Brain pericyte (primary cell): ENCODE measurements around the gene TMA7.
"Not testable (repeated sequence)": the region's sequence is repeated elsewhere in the genome, so short reads cannot be mapped to it uniquely, and the experiment has no call there.

Experiments used
- DNase-seq: peaks from one replicate; pipeline ENCODE4 v3.0.0-alpha.2; 2012; ENCODE audit warnings: low read depth, low spot score

TMA7 gene

DNA sequence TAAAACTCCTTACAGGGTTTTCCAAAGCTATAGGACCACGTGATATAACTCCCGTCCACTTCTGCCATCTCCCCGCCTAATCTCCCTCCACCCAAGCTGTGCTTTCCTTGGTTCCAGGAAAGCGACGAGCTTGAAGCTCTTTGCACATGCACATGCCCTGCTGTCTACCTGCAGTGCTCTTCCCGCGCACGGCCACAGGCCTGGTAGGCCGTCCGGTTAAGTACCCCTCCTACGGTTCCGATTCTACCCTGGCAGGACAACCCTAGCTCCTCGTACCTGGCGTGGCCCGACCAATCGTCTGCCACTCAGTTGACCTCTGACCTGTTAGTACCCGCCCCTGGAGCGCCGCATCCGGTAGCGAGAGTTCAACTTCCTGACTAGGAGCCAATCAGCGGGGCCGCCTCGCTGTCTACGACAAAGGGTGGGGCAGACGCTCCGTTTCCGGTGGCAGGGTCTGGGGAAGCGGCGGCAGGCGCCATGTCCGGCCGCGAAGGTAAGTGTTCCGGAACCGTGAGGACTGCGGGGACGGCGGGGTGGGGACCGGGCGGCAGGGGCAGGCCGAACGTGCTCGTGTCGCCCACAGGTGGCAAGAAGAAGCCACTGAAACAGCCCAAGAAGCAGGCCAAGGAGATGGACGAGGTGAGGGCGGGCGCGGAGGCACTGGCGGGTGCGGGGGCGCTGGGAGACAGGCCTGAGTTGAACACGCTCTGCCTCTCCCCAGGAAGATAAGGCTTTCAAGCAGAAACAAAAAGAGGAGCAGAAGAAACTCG lies at the start of gene TMA7, which contains the start of gene CCDC51:
Gene TMA7, plus strand, starts transcription at position 438 of the 770 bp plus-strand sequence. Its CDS starts 40 bp downstream, at position 478.
Gene CCDC51, minus strand, starts transcription at position 300 of the 770 bp plus-strand sequence. CDS start 4,991 bp downstream, outside the sequence.
- DNase-seq, result peak; percentile 82

DNA sequence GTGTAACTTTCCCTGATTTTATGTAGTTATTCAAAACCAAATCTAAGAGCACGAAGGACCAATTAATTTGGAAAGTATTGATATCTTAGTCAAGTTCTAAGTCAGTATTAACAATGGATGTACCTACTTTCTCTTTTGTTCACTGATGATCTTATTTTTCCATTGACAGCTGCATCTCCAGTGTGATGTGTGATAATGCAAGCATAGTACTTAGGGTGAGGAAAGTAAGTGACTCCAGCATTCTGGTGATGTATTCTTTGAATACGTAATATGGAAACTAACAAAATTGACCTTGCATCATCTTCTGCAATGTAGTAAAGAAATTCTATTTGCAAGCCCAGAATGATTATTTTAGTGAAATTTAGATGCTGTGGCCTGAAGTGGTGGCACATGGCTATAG lies 45.7 kb upstream of the TMA7 start:
- no peak for DNase-seq

DNA sequence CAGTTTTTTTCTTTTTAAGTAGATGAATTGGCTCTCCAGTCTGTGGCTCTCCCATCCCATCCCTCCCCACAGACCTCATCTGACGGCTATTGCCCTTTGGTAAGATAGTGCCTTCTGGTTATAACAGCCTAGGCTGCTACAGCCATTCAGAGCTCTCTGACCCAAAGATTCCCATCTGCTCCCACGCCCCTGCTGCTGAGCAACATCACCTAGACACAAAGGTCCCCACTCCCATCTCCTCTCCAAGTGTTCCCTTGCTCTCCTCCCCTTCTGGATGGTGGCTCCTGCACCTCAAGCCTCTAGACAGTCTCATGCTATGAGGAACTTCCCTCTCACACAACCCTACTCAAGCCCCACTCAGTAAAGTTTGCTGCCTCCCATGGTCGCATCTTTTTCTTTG lies 44.3 kb upstream of the TMA7 start:
- no peak for DNase-seq

DNA sequence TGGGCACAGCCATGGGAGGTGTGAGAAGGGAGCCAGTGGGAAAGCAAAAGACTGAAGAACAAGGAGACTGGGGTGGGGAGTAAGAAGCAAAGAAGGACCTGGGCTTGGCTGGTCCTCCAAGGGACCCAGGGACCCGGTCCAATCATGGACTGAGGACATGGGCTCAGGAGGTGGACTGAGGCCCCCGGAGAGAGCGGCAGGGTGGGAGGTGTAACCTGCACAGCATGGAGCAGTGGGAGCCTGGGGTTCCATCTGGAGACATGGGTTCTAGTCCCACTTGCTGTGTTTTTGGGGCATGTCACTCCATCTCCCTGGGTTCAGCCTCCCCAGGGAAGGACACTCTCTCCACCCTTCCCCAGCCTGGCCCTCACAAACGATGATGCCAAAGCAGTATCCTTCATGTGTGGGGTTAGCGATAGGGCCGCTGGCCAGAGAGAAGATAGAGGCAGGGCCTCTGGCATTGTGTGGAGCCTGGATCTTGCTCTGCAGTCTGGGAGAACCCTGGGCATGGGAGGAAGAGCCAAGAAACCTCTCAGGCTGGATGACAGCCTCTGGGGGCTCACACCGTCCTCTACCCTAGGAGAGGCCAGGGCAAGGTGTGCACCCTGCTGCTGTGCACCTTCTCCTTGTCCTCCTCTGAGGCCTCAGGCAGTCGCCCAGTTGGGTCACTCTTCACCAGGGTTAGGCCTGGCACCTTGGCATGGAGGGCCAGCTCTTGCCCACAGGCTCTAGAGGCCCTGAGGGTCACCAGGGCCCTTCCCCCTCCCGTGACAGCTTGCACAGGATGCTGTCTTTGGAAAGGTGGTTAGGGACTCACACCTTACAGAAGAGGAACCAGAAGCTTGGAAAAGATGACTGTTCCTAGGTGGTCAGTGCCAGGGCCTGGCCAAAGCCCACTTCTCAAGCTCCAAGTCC lies 42.0 kb upstream of the TMA7 start:
- DNase-seq, result no peak

DNA sequence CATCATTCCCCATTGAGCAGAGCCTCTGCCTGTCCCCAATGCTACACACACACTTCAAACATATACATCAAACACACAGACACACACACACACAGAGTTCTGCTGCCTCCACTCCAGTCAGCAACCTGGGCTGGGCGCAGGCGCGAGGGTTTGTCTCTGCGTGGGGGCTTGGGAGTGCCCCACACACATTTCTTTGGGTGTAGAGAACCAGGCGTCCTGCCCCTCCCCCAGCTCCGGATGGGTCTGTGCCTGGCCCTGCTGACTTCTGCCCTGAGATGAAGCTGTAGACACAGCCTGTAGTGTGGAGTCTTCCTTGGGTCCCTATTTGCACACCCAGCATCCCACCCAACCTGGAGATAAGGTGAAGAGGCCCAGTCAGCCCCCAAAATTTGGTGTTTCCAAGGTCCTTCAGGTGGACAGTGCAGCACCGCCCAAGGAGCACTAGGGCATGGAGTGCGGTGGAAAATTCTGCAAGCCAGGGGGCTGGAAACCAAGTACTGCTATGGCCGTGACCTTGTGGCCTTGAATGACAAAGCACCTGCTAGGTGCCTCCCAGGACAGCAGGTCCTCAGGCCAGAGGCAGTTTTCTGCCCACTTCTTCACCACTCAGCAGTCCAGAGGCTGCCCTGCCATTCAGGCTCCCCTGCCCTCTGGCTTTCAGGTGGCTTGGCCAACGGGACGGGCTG lies 41.2 kb upstream of the TMA7 start:
- no peak for DNase-seq

DNA sequence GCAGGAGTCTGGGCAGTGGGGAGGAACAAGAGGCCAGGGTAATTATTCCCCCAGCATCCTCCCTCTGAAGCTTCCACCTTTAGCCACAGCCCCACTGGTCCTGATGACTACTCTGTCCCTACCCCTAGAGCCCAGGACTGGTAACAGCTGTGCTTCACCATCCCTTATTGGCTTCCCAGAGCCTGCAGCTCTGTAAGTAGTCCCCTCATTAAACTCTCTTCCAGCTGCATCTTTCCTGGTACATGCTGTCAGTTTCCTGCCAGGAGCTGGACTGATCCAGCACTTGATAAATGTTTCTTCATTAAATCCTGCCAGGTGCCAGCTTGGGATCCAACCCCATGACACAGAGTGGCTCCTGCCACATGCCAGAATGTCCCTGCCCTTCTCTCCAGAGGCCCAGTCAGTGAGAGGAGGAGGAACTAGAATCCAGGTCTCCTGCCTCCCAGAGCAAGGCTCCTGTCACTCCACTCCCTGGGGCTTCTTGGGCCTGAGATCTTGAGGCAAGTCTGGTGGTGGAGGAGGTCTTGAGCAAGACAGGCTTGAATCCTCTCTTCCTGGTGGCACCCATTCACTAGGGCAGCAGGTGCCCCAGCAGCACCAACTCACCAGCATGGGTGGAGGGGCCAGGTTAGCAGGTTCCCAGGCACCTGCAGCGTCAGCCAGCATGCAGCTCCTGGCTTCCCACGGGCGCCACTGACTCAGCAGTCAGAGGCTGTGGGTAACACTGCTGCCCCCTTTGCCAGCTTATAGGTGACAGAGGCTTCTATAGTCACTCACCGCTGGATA lies 40.5 kb upstream of the TMA7 start:
- DNase-seq, result no peak

DNA sequence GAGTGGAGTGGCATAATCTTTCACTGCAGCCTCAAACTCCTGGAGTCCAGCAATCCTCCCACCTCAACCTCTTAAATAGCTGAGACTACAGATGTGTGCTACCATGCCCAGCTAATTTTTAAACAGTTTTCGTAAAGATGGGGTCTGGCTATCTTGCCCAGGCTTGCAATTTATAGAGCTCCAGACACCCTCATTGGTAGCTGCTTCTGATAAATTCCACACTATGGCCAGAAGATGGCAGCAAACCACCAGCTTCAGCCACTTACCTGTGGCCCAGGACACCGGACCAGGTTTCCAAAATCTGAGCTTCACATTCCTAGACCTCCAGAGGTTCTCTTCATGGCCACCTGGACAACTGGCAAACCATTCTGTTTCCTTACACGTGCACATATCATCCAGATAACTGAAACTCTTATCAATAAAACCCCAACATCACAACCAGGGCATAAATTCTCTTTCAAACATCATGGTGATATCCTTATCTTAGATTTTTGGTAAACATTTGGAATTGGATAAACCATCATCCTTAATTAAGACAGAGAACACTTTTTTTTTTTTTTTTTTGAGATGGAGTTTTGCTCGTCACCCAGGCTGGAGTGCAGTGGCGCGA lies 39.1 kb upstream of the TMA7 start:
- no peak for DNase-seq

DNA sequence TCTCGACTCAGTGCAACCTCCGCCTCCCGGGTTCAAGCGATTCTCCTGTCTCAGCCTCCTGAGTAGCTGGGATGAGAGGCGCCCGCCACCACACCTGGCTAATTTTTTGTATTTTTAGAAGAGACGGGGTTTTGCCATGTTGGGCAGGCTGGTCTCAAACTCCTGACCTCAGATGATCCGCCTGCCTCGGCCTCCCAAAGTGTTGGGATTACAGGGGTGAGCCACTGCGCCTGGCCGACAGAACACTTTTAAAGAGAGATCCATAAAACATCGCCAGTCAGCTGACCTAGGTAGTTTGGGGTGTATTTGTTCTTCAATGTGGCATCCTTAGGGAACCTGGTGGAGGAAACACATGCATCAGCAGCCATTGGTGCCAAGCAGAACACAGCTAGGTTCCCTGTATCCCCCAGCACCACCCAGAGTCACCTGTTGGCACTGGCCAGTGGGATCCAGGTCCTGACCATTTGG lies 38.6 kb upstream of the TMA7 start:
- not testable (repeated sequence) for DNase-seq

DNA sequence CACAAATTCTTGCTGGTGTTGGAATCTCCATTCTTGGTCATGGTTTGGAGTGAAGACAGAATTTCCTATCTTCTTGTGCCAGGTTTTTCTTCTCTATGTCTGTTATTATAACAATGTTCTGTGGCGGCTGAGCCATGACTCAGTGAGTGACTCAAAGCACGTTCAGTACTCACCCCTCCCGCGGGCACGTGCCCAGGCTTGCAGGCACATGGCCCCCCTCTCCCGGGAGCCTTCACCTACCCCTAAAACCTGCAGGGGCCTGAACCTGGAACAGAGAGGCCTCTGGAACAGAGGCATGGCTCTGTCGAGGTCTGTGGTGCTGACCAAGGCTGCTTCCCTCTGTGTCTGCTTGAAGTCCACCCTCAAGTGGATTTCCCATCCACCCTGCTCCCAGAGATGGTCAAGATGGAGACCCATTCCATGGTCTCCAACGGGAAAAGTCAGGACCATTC lies 37.8 kb upstream of the TMA7 start:
- peak; percentile 32 for DNase-seq

DNA sequence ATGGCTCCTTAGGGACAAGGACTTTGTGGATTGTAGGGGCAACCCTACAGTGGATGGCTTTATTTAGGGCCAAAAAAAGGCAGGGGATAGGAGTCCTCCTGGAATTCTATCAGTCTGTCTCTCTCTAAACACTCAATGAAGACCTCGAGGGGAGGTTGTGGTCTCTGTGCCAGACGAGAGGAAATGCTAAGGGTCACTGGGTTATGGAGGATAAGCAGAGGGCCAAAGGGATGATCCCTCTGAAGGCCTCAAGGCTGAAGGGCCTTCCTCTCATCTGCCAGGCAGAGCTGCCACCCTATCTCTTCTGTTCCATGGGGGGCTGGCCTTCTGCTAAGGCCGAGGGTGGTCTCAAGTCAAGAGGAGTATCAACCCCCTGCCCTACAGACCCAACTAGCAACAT lies 37.1 kb upstream of the TMA7 start:
- DNase-seq, result no peak

DNA sequence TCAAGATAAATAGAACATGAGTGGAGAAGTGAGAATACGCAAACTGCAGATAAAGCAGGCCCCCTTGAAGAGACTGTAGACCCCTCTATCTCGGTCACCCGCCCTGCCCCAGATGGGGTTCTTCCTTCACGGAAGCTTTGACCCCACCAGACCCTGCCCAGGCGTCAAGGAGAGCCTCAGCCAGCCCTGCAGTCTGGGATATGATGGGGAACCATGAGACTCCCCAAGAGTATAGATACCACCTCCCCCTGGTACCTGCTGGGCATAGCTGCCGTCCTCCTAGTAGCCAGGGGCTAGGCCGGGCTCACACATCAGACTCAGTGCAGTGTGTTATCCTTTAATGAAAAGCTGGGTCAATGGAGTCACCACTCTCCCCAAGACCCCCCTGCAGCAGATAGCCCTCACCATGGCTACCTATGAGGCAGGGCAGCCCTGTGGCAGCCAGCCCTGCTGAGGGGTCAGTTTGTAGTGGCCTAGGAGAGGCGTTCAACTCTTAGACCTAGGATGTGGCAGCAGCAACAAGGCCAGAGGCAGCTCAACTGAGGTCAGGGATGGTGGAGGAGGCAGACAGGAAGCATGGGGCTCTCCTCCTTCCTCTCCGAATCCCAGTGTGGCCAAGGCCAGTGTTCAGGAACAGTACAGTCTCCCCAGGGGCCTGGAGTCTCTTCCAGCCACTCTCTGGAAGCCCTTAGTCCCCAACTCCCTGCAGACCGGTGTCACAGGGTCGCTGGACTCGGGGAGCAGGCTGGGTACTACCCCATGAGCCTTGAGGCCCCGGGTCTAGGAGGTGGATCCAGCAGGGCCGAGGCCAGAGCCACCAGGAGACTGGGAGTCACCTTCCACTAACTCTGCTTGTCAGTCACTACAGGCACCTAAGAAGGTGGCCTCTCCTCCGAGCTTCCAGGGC lies 36.3 kb upstream of the TMA7 start:
- DNase-seq, result no peak

DNA sequence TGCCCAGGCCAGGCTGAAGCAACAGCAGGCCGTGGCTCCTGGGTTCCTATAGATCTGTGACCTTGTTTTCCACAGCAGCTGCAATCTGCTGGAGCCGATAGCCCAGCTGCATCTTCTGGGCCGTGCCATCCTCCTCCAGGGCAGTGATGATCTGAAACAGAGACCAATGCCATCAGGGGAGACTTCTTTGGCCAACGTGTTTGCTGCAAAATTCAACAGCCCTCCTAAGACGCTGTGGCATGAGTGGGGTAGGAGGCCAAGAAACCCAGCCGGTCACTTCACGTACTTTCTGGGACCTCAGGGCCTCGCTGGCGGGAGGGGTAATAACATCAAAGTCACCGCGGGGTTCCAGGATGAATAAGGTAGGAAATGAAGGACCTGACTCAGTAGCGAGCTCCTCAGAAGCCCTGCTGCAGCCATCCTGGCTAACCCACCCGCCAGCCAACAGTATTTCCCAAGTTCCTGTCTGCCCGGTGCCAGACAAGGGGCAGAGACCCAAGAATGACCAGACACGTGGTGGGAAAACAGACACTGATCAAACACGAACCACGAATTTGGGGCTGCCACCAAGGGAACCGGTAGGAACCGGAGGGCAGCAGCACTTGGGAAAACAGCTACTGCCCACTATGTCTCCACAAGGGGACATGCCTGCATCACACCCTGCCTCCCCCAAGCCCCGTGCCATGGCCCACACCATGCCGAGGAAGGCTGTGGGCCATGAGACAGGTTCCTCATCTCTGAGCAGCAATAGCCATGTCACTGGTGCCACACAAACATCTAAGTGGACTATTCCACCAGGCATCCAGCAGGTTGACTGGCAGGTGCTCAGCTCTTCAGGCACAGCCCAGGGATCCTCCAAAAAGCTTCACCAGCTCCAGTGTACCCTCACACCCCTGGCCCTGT lies 35.4 kb upstream of the TMA7 start:
- no peak for DNase-seq

DNA sequence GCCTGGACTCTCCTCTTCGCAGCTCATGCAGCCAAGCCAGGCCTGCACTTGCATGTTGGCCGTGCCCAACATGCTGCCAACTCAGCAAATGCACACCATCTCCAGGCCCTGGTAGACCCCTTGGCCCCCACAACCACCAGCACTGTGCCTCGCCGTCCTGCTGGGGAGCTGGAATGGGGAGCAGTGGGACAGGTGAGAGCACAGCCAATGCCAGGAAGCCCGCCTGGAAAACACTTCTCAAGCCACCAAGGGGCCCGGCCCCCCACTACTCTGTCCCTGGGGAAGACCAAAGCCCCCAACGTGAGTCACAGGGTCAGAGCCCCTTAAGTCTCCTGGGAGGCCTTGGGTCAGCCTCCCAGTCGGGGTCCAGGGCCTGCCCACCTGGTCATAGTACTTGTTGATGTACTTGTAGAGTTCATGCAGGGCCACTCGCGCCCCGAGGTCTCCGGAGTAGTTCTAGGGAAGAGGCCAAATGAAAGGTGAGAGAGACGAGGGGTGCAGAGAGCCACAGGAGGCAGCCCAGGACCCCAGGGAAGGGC lies 34.6 kb upstream of the TMA7 start:
- no peak for DNase-seq

DNA sequence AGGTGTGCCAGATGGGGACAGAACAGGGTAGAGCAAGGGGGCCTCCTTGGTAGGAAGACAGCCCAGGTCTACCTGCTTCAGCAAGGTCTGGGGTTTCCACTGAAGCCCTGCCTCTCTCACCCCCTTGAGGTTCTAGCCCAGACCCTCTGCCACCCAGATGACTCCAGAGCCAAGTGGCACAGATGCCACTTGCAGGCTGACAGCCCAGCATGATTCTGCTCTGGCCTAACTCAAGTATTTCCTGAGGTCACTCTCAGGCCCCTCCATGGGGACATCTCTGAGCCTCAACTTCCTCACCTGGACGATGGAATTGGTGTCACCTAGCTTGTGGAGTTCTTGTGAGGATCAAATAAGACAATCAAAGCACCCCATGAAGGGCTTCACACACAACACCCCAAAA lies 34.1 kb upstream of the TMA7 start:
- DNase-seq, result no peak

DNA sequence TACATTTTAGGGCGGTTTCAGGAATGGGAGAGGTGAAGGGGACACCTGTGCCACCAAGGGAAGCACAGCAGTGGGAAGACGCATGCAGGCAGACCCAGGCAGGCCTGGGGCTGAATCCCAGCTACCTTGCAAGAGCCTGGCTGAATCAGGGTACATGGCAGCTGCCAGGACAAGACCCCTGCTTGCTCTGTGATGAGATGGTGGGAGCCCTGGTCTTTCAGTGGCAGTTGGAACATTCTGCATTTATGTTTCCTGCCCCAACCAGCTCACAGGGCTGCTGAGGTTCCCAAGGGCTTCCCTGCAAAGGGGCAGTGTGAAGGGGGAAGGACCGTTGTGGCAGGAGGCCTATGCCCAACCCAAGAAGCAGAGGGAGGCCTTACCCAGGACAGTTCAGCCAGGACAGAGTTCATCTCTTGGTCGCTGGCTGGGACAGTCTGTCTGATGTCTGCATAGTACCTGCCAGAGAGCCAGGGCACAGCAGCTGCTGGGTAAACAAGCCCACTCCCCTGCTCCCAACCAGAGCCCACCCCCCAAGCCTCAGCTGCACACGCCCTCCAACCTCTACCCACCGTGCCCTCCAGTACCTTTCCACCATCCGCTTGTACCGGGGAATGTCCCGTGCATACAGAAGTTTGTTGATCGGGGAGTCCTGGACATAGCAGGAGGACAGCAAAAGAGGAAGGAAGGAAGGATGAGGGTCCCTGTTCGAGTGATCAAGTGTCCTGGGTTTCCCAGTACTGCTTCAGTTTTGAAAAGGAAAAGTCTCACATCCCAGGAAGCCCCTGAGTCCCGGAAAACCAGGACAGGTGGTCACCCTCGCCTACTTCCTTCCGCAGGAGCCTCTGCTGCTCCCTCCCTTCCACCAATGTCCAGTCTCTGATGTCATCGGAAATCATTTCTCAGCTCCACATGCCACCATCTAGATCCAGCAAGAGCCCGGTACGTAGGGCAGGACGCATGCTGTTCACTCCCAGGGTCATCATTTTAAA lies 33.3 kb upstream of the TMA7 start:
- DNase-seq, result no peak

DNA sequence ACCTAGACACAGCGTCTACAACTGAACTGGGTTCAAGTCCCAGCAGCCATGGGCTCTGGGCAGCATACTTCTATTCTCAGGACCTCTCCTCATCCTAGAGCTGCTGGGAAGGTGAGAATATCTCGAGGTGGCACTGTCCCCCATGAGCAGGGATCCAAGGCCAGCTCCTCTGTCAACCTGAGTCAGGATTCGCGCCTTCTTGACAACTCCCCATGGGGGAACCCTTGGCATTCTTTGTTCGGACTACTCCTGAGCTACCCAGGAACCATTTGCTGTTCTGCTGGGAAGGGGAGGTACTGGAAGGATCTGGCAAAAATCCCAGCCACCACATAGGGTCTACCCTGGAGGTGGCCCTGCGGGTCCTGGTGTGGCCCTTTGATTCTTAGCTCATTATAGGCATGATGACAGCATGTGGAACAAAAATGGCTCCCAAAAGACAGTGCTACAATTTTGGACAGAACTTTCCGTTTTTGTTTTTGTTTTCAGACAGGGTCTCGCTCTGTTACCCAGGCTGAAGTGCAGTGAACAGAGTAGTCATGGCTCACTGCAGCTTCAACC lies 32.4 kb upstream of the TMA7 start:
- no peak for DNase-seq

DNA sequence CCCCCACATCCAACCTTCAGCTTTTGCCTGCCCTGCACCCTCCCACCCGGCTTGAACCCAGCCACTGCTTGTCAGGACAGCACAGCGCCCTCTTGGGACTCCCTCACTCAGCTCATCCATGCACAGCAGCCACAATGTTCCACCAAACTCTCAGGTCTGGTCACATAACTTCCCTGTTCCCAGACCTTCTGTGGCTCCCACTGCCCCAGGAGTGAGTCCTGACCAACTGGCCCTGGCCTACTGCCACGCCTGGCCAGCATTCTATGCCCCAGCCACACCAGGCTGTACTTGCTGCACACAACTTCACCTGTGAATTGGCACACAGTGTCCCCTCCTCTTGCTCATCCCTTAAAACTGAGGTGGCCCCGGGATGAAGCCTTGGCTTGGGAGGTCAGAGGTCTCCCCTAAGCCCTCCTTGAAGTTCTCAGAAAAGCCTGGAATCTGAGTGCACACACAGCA lies 31.2 kb upstream of the TMA7 start:
- no peak for DNase-seq
